ENCODE results near the gene USP13.

Gene USP13

GRCh38 chr3:179734497-179735281 lies 81.8 kb downstream of the USP13 start:
- Histone ChIP-seq H3K36me3 (ENCODE audit: low read depth) (peaks cover 6% of the 10 kb centered on the region; the same call in 1 of the 2 replicates), H3K27ac (ENCODE audit: poor library complexity, severe bottlenecking) (no peak overlapping the region), H3K4me1 (ENCODE audit: insufficient read depth, poor library complexity, severe bottlenecking) (peaks cover 7% of the 10 kb centered on the region), H3K9me3 (ENCODE audit: severe bottlenecking) (no peaks in the 10 kb centered on the region), H3K27me3 (ENCODE audit: insufficient read depth, poor library complexity, severe bottlenecking) (no peaks in the 10 kb centered on the region), H3K4me3 (ENCODE audit: severe bottlenecking) (no peak overlapping the region)
- TF ChIP-seq CTCF (IDR thresholded peaks at IDR 0.05; ENCODE audit: poor library complexity, severe bottlenecking) = no peak
- ATAC-seq (ENCODE audit: low read depth) = peak; percentile 40; the same call in 1 of the 3 replicates
- no peak for DNase-seq (ENCODE audit: low spot score)

GRCh38 chr3:179735321-179735720 lies 82.5 kb downstream of the USP13 start:
- no peak for TF ChIP-seq CTCF (IDR thresholded peaks at IDR 0.05; ENCODE audit: poor library complexity, severe bottlenecking)
- H3K9me3 ChIP-seq (ENCODE audit: severe bottlenecking) = no peaks in the 10 kb centered on the region
- peaks cover 2% of the 10 kb centered on the region; the same call in 1 of the 2 replicates for H3K36me3 ChIP-seq (ENCODE audit: low read depth)
- peaks cover 7% of the 10 kb centered on the region for H3K4me1 ChIP-seq (ENCODE audit: insufficient read depth, poor library complexity, severe bottlenecking)
- no peak overlapping the region for H3K27ac ChIP-seq (ENCODE audit: poor library complexity, severe bottlenecking)
- ATAC-seq (ENCODE audit: low read depth) (no peak), DNase-seq (ENCODE audit: low spot score) (no peak)
- no peaks in the 10 kb centered on the region for H3K27me3 ChIP-seq (ENCODE audit: insufficient read depth, poor library complexity, severe bottlenecking)
- no peak overlapping the region for H3K4me3 ChIP-seq (ENCODE audit: severe bottlenecking)

GRCh38 chr3:179738998-179739397 lies 86.2 kb downstream of the USP13 start:
- no peak overlapping the region for H3K4me3 ChIP-seq (ENCODE audit: severe bottlenecking)
- no peaks in the 10 kb centered on the region for H3K27me3 ChIP-seq (ENCODE audit: insufficient read depth, poor library complexity, severe bottlenecking)
- H3K9me3 ChIP-seq (ENCODE audit: severe bottlenecking) = no peaks in the 10 kb centered on the region
- no peak for TF ChIP-seq CTCF (IDR thresholded peaks at IDR 0.05; ENCODE audit: poor library complexity, severe bottlenecking)
- peaks cover 6% of the 10 kb centered on the region for H3K4me1 ChIP-seq (ENCODE audit: insufficient read depth, poor library complexity, severe bottlenecking)
- ATAC-seq (ENCODE audit: low read depth) (no peak), DNase-seq (ENCODE audit: low spot score) (no peak)
- no peaks in the 10 kb centered on the region; the same call in 1 of the 2 replicates for H3K36me3 ChIP-seq (ENCODE audit: low read depth)
- H3K27ac ChIP-seq (ENCODE audit: poor library complexity, severe bottlenecking) = no peak overlapping the region

- Histone ChIP-seq H3K4me3 (ENCODE audit: severe bottlenecking) (no peak overlapping the region), H3K36me3 (ENCODE audit: low read depth) (no peaks in the 10 kb centered on the region; the same call in 1 of the 2 replicates), H3K4me1 (ENCODE audit: insufficient read depth, poor library complexity, severe bottlenecking) (no peaks in the 10 kb centered on the region), H3K9me3 (ENCODE audit: severe bottlenecking) (no peaks in the 10 kb centered on the region), H3K27ac (ENCODE audit: poor library complexity, severe bottlenecking) (no peak overlapping the region), H3K27me3 (ENCODE audit: insufficient read depth, poor library complexity, severe bottlenecking) (no peaks in the 10 kb centered on the region)
- DNase-seq (ENCODE audit: low spot score) (no peak), ATAC-seq (ENCODE audit: low read depth) (no peak)
- no peak for TF ChIP-seq CTCF (IDR thresholded peaks at IDR 0.05; ENCODE audit: poor library complexity, severe bottlenecking)
Observed at GRCh38 chr3:179739816-179740594, 87.2 kb downstream of the USP13 start.
